HEK293 (cell line): Measurements from ENCODE around the gene SDC3.

Experiments used
- CTCF ChIA-PET: fragments of 350-600 bp; formaldehyde crosslinking; extraction: SDS; loops from one replicate; lab custom pipeline; 2021; ENCODE audit warnings: antibody characterized with exemption; lab: Yijun Ruan, JAX
- POLR2A ChIA-PET: fragments of 300-600 bp; formaldehyde crosslinking; extraction: SDS; loops from one replicate; lab custom pipeline; 2020; ENCODE audit warnings: antibody characterized with exemption, inconsistent platforms; lab: Yijun Ruan, JAX
- H3K27ac ChIP-seq: fragments of 200-500 bp; sonication (Bioruptor generic); 2 replicates; pipeline ENCODE4 v1.5.1; 2014; ENCODE audit warnings: low read depth, low read length, control low read depth, inconsistent platforms; ENCODE audit errors: extremely low read depth
- H3K36me3 ChIP-seq, 2 experiments: fragments of 200-500 bp in 1 of 2; sonication (Bioruptor generic) in 1 of 2; 1 replicate in 1 of 2; 2 replicates in 1 of 2; pipeline ENCODE4 v1.5.1; 2014 to 2017; ENCODE audit warnings: inconsistent platforms in 2 of 2, low read length in 2 of 2; ENCODE audit not compliant: control insufficient read depth in 2 of 2, insufficient read depth in 1 of 2
- H3K4me1 ChIP-seq: fragments of 200-500 bp; sonication (Bioruptor generic); 2 replicates; pipeline ENCODE4 v1.5.1; 2014; ENCODE audit warnings: mild to moderate bottlenecking, low read length, inconsistent platforms; ENCODE audit not compliant: control insufficient read depth, insufficient read depth
- H3K4me3 ChIP-seq: 2 replicates; pipeline ENCODE4 v1.5.1; 2011; ENCODE audit warnings: low read depth, mild to moderate bottlenecking, control low read depth, low read length, moderate library complexity
- H3K9me3 ChIP-seq: fragments of 200-500 bp; sonication (Bioruptor generic); 2 replicates; pipeline ENCODE4 v1.5.1; 2014; ENCODE audit warnings: low read depth, low read length, inconsistent platforms; ENCODE audit not compliant: control insufficient read depth, insufficient read depth
- GLIS2 ChIP-seq: fragments of 450-650 bp; formaldehyde crosslinking; IDR thresholded peaks from 2 replicates; pipeline ENCODE4 v1.5.1; 2016; ENCODE audit warnings: missing biosample characterization, missing genetic modification characterization
- PRDM10 ChIP-seq: fragments of 450-650 bp; formaldehyde crosslinking; IDR thresholded peaks from 2 replicates; pipeline ENCODE4 v1.5.1; 2016; ENCODE audit warnings: missing biosample characterization, missing genetic modification characterization
- REST ChIP-seq: fragments of 450-650 bp; formaldehyde crosslinking; IDR thresholded peaks from 2 replicates; pipeline ENCODE4 v1.5.1; 2016; ENCODE audit warnings: missing biosample characterization, missing genetic modification characterization
- SCRT1 ChIP-seq: fragments of 450-650 bp; formaldehyde crosslinking; IDR thresholded peaks from 2 replicates; pipeline ENCODE4 v1.5.1; 2016; ENCODE audit warnings: missing biosample characterization, missing genetic modification characterization, borderline replicate concordance
- ZBTB21 ChIP-seq: fragments of 450-650 bp; formaldehyde crosslinking; IDR thresholded peaks from 2 replicates; pipeline ENCODE4 v1.5.1; 2017; ENCODE audit warnings: missing biosample characterization, missing genetic modification characterization
- ZNF18 ChIP-seq: fragments of 450-650 bp; formaldehyde crosslinking; IDR thresholded peaks from 2 replicates; pipeline ENCODE4 v1.5.1; 2016; ENCODE audit warnings: missing biosample characterization, missing genetic modification characterization
- ZNF362 ChIP-seq: fragments of 450-650 bp; formaldehyde crosslinking; IDR thresholded peaks from 2 replicates; pipeline ENCODE4 v1.5.1; 2016; ENCODE audit warnings: missing biosample characterization, missing genetic modification characterization
- ZNF391 ChIP-seq: fragments of 450-650 bp; formaldehyde crosslinking; IDR thresholded peaks from 2 replicates; pipeline ENCODE4 v1.5.1; 2016; ENCODE audit warnings: low read depth, missing biosample characterization, missing genetic modification characterization, borderline replicate concordance
- ZNF394 ChIP-seq: fragments of 450-650 bp; formaldehyde crosslinking; IDR thresholded peaks from 2 replicates; pipeline ENCODE4 v1.5.1; 2016; ENCODE audit warnings: missing biosample characterization, missing genetic modification characterization, mild to moderate bottlenecking, moderate library complexity, borderline replicate concordance
- ZNF398 ChIP-seq: fragments of 450-650 bp; formaldehyde crosslinking; IDR thresholded peaks from 2 replicates; pipeline ENCODE4 v1.5.1; 2017; ENCODE audit warnings: missing biosample characterization, missing genetic modification characterization
- ZNF560 ChIP-seq: fragments of 450-650 bp; formaldehyde crosslinking; IDR thresholded peaks from 2 replicates; pipeline ENCODE4 v1.5.1; 2017; ENCODE audit warnings: missing biosample characterization, missing genetic modification characterization, borderline replicate concordance
- ZNF621 ChIP-seq: fragments of 450-650 bp; formaldehyde crosslinking; IDR thresholded peaks from 2 replicates; pipeline ENCODE4 v1.5.1; 2017; ENCODE audit warnings: missing biosample characterization, missing genetic modification characterization
- ZNF645 ChIP-seq: fragments of 450-650 bp; formaldehyde crosslinking; IDR thresholded peaks from 2 replicates; pipeline ENCODE4; 2016; ENCODE audit warnings: missing biosample characterization, missing genetic modification characterization

SDC3 gene

GRCh38 chr1:30919025-30919881 is 10.7 kb upstream of the SDC3 start (continued):
- TF ChIP-seq ZNF398 (tag by site-specific recombination) (no peak; the same call in 1 of the 2 replicates), ZNF391 (no peak), ZBTB21 (tag by site-specific recombination) (peak; percentile 68; the same call in 1 of the 2 replicates), ZNF560 (no peak), GLIS2 (tag by site-specific recombination) (no peak)

GRCh38 chr1:30916296-30916695 is 7.7 kb upstream of the SDC3 start:
- H3K9me3 ChIP-seq: no peaks in the 10 kb centered on the region
- no peak overlapping the region for H3K4me3 ChIP-seq
- POLR2A ChIA-PET: no interaction called here
- no peaks in the 10 kb centered on the region for H3K36me3 ChIP-seq
- TF ChIP-seq SCRT1 (tag by site-specific recombination) (no peak), PRDM10 (tag by site-specific recombination) (peak; percentile 66)
- TF ChIP-seq, all 188 proteins: peak for 1
- Histone ChIP-seq H3K4me1 (peaks cover 3% of the 10 kb centered on the region; the same call in 1 of the 2 replicates), H3K27ac (no peak overlapping the region)
- CTCF ChIA-PET: interaction anchor here (1.6 to 7.7 kb wide), 2 partner anchors 113 to 197 kb away, joined by 11 to 434 read pairs; no protein-coding TSS in a partner anchor

- CTCF ChIA-PET: interaction anchor here (0.7 to 7.7 kb wide), 6 partner anchors 13 to 633 kb away, joined by 3 to 434 read pairs (median 8); no protein-coding TSS in a partner anchor
- Histone ChIP-seq H3K27ac (no peak overlapping the region), H3K4me3 (no peak overlapping the region), H3K36me3 (no peaks in the 10 kb centered on the region), H3K4me1 (peaks cover 3% of the 10 kb centered on the region; the same call in 1 of the 2 replicates), H3K9me3 (no peaks in the 10 kb centered on the region)
- POLR2A ChIA-PET: interaction anchor here (1.4 kb wide), 1 partner anchor 136 kb away, joined by 4 read pairs; no protein-coding TSS in a partner anchor
- TF ChIP-seq REST (tag by site-specific recombination) (peak; percentile 46; the same call in 1 of the 2 replicates), ZNF621 (tag by site-specific recombination) (no peak), ZNF645 (tag by site-specific recombination) (no peak), ZNF394 (0 out of 2 replicates have a peak, but pooled peaks have one; percentile 41), ZNF18 (tag by site-specific recombination) (no peak), ZNF362 (peak; percentile 73)
These were observed 7.1 kb upstream of the SDC3 start for GRCh38 chr1:30915491-30916230.
